IPS-20b (cell line): ENCODE results near the gene GSTO2.

ENCODE experiments used
- H3K27ac ChIP-seq: one replicate; pipeline ENCODE4 v1.5.1; 2013; ENCODE audit warnings: low read length
- H3K27me3 ChIP-seq: 2 replicates; pipeline ENCODE4 v1.6.1; 2013; ENCODE audit warnings: mild to moderate bottlenecking, low read length, inconsistent platforms; ENCODE audit not compliant: insufficient read depth
- H3K36me3 ChIP-seq: 2 replicates; pipeline ENCODE4 v1.6.1; 2013; ENCODE audit warnings: low read depth, mild to moderate bottlenecking, inconsistent platforms, low read length, moderate library complexity; ENCODE audit not compliant: insufficient read depth
- H3K4me1 ChIP-seq: 2 replicates; pipeline ENCODE4 v1.6.1; 2013; ENCODE audit warnings: mild to moderate bottlenecking, control low read depth, inconsistent platforms, low read length, moderate library complexity; ENCODE audit not compliant: insufficient read depth
- H3K4me3 ChIP-seq: 2 replicates; pipeline ENCODE4 v1.5.1; 2013; ENCODE audit warnings: mild to moderate bottlenecking, low read length, inconsistent platforms
- H3K9ac ChIP-seq: 2 replicates; pipeline ENCODE4 v1.6.1; 2013; ENCODE audit warnings: low read depth, mild to moderate bottlenecking, inconsistent platforms, low read length, moderate library complexity
- H3K9me3 ChIP-seq: 2 replicates; pipeline ENCODE4 v1.6.1; 2013; ENCODE audit warnings: mild to moderate bottlenecking, low read depth, low read length, inconsistent platforms; ENCODE audit not compliant: insufficient read depth

GSTO2 gene

GRCh38 chr10:104351919-104352318 lies 82.9 kb downstream of the GSTO2 start:
- Histone ChIP-seq H3K27ac (no peak overlapping the region), H3K4me1 (peaks cover 8% of the 10 kb centered on the region), H3K27me3 (peaks cover 24% of the 10 kb centered on the region), H3K9me3 (no peaks in the 10 kb centered on the region), H3K4me3 (no peak overlapping the region), H3K36me3 (no peaks in the 10 kb centered on the region), H3K9ac (no peak overlapping the region)

GRCh38 chr10:104353325-104354048 lies 84.5 kb downstream of the GSTO2 start, which contains the start of gene CFAP58:
CFAP58 (plus strand) TSS chr10:104353833; CDS start chr10:104353898, 65 bp downstream.
- Histone ChIP-seq H3K9me3 (no peaks in the 10 kb centered on the region), H3K9ac (0 out of 2 replicates have a peak within 1 kb of the TSS, but pooled peaks have one; percentile 34), H3K4me1 (peaks cover 8% of the 10 kb centered on the region), H3K27me3 (peaks cover 24% of the 10 kb centered on the region), H3K4me3 (peak within 1 kb of the TSS; percentile 56), H3K36me3 (no peaks in the 10 kb centered on the region), H3K27ac (no peak within 1 kb of the TSS)
